HL-60 (cell line): ENCODE measurements around the gene DMRTC1B.

ENCODE experiments used
- CTCF ChIP-seq: IDR thresholded peaks from one replicate; pipeline ENCODE4 v1.5.1; 2011; ENCODE audit warnings: low read length, control low read depth, inconsistent platforms; ENCODE audit not compliant: insufficient read depth
- GABPA ChIP-seq: IDR thresholded peaks from 2 replicates; pipeline ENCODE4 v1.6.1; 2012; ENCODE audit warnings: low read depth
- POLR2AphosphoS5 ChIP-seq: IDR thresholded peaks from 2 replicates; pipeline ENCODE4 v1.6.1; 2012; ENCODE audit warnings: low read depth
- SPI1 ChIP-seq: IDR thresholded peaks from 2 replicates; pipeline ENCODE4 v1.6.1; 2012; ENCODE audit warnings: low read depth, mild to moderate bottlenecking, borderline replicate concordance
- TF ChIP-seq, protein P1 (sequence below): IDR thresholded peaks from 2 replicates; pipeline ENCODE4 v1.6.1; 2012; ENCODE audit warnings: low read depth; ENCODE audit not compliant: insufficient replicate concordance

- TF ChIP-seq CTCF (no peak), POLR2AphosphoS5 (no peak), SPI1 (no peak), GABPA (no peak)
- TF ChIP-seq, protein P1, sequence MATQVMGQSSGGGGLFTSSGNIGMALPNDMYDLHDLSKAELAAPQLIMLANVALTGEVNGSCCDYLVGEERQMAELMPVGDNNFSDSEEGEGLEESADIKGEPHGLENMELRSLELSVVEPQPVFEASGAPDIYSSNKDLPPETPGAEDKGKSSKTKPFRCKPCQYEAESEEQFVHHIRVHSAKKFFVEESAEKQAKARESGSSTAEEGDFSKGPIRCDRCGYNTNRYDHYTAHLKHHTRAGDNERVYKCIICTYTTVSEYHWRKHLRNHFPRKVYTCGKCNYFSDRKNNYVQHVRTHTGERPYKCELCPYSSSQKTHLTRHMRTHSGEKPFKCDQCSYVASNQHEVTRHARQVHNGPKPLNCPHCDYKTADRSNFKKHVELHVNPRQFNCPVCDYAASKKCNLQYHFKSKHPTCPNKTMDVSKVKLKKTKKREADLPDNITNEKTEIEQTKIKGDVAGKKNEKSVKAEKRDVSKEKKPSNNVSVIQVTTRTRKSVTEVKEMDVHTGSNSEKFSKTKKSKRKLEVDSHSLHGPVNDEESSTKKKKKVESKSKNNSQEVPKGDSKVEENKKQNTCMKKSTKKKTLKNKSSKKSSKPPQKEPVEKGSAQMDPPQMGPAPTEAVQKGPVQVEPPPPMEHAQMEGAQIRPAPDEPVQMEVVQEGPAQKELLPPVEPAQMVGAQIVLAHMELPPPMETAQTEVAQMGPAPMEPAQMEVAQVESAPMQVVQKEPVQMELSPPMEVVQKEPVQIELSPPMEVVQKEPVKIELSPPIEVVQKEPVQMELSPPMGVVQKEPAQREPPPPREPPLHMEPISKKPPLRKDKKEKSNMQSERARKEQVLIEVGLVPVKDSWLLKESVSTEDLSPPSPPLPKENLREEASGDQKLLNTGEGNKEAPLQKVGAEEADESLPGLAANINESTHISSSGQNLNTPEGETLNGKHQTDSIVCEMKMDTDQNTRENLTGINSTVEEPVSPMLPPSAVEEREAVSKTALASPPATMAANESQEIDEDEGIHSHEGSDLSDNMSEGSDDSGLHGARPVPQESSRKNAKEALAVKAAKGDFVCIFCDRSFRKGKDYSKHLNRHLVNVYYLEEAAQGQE = no peak
These were observed 48.8 kb upstream of the DMRTC1B start for GRCh38 chrX:72727846-72728245.
